Endothelial cell of umbilical vein (primary cell): Measurements from ENCODE around the gene KHDRBS1.

ENCODE experiments used
- CTCF ChIP-seq, 2 donors: IDR thresholded peaks; 1 replicate in 1 of 2; 2 replicates in 1 of 2; pipeline ENCODE4 v1.5.1; 2011; ENCODE audit warnings: low read length in 2 of 2, mild to moderate bottlenecking in 2 of 2, moderate library complexity in 2 of 2, control low read depth in 1 of 2, inconsistent platforms in 1 of 2, low read depth in 1 of 2; ENCODE audit not compliant: insufficient read depth in 1 of 2; ENCODE audit errors: extremely low read depth in 1 of 2
- EZH2 ChIP-seq: IDR thresholded peaks from 2 replicates; pipeline ENCODE4 v1.6.1; 2012; ENCODE audit warnings: borderline replicate concordance, low read depth, mild to moderate bottlenecking, moderate library complexity, low read length, inconsistent platforms; ENCODE audit not compliant: severe bottlenecking
- FOS ChIP-seq: IDR thresholded peaks from 2 replicates; pipeline ENCODE4 v1.6.1; 2011; ENCODE audit warnings: mild to moderate bottlenecking, low read length, moderate library complexity, borderline replicate concordance; ENCODE audit not compliant: insufficient read depth
- MAX ChIP-seq: IDR thresholded peaks from 2 replicates; pipeline ENCODE4 v1.6.1; 2011; ENCODE audit not compliant: insufficient read depth, insufficient read length
- MYC ChIP-seq: IDR thresholded peaks from one replicate; pipeline ENCODE4 v1.6.1; 2011; ENCODE audit warnings: mild to moderate bottlenecking, low read depth, low read length
- POLR2A ChIP-seq: IDR thresholded peaks from 2 replicates; pipeline ENCODE4 v1.6.1; 2012; ENCODE audit warnings: low read depth, mild to moderate bottlenecking, control low read depth, low read length
- POLR2AphosphoS5 ChIP-seq: IDR thresholded peaks from 2 replicates; pipeline ENCODE4 v1.6.1; 2012; ENCODE audit warnings: low read depth, mild to moderate bottlenecking, control low read depth, low read length, moderate library complexity; ENCODE audit not compliant: insufficient read depth

- TF ChIP-seq CTCF (IDR thresholded peaks at IDR 0.05; ENCODE audit: extremely low read depth in 1 of 2, insufficient read depth in 1 of 2, low read depth in 1 of 2, low read length in 2 of 2) (no peak), EZH2 (no peak), POLR2A (no peak), POLR2AphosphoS5 (no peak), FOS (no peak), MAX (no peak), MYC (no peak)
Observed at GRCh38 chr1:31985430-31985829, 28.2 kb upstream of the KHDRBS1 start.
